ENCODE results near the gene ZNF511. TPM values are rescaled to one million over a fixed set of nuclear protein-coding genes. Genes with fewer than 3 reads are reported as not detected.

Gene ZNF511
- total and polyA plus RNA-seq, 2 donors (not counting 1 experiment from before 2014, with no cell fraction given), result 30.7 to 45.1 TPM

- Histone ChIP-seq H3K4me3 (ENCODE audit: control extremely low read depth in 1 of 5, extremely low read depth in 1 of 5, insufficient read depth in 1 of 5, low read depth in 2 of 5, low read length in 4 of 5) (peak overlapping the region in 4 of 5 experiments; percentile 73 to 94 (median 92)), H4K20me1 (ENCODE audit: control insufficient read depth, insufficient read depth, low read length, poor library complexity, severe bottlenecking) (peaks cover 32% of the 10 kb centered on the region), H3K4me1 (ENCODE audit: control insufficient read depth in 2 of 2, insufficient read depth in 2 of 2, low read length in 2 of 2) (peaks cover 21 to 40% of the 10 kb centered on the region in 2 donors), H3K9me3 (ENCODE audit: control extremely low read depth in 1 of 3, control insufficient read depth in 2 of 3, insufficient read depth in 1 of 3, low read length in 2 of 3) (peaks cover 0 to 3% (median 0%) of the 10 kb centered on the region in 3 donors), H3K27ac (ENCODE audit: low read length in 2 of 2) (peak overlapping the region; percentile 96 to 97), H3K9ac (ENCODE audit: low read length) (peak overlapping the region; percentile 86), H2AFZ (ENCODE audit: insufficient read depth, low read depth, low read length, poor library complexity, severe bottlenecking) (peak overlapping the region; percentile 83), H3K27me3 (replicated peaks in 1 of 4; ENCODE audit: control extremely low read depth in 1 of 4, control insufficient read depth in 3 of 4, insufficient read depth in 4 of 4, low read length in 3 of 4) (no peaks in the 10 kb centered on the region), H3K36me3 (replicated peaks in 1 of 2; ENCODE audit: control extremely low read depth in 1 of 2, control insufficient read depth in 1 of 2, extremely low read depth in 1 of 2, insufficient read depth in 2 of 2, low read length in 1 of 2) (peaks cover 0 to 31% of the 10 kb centered on the region in 2 experiments), H3K79me2 (ENCODE audit: control insufficient read depth, insufficient read depth, low read length) (peaks cover 44% of the 10 kb centered on the region), H3K4me2 (replicated peaks; ENCODE audit: low read depth, low read length, poor library complexity, severe bottlenecking) (peak overlapping the region; percentile 86)
- Mint-ChIP-seq H3K27ac (peak overlapping the region; percentile 88), H3K9me3 (ENCODE audit: insufficient read depth) (no peaks in the 10 kb centered on the region), H3K4me1 (peaks cover 37% of the 10 kb centered on the region), H3K27me3 (no peaks in the 10 kb centered on the region), H3K4me3 (peak overlapping the region; percentile 78)
- DNase-seq, result no peak
- POLR2A ChIA-PET, result interaction anchor here (2.5 kb wide), 1 partner anchor 34 kb away, joined by 12 read pairs; the partner anchor contains the start of gene ADAM8
- TF ChIP-seq EZH2 (IDR thresholded peaks at IDR 0.05; ENCODE audit: borderline replicate concordance, insufficient read depth, low read depth, low read length, poor library complexity, severe bottlenecking), result no peak
- TF ChIP-seq CTCF (IDR thresholded peaks at IDR 0.05), result no peak
- WGBS (ENCODE audit: insufficient coverage), result 22% methylated on average over 39 of the region's 46 CpGs
- intact Hi-C loops (cut with micrococcal nuclease), result loop anchor here (1.0 to 5.0 kb wide), 7 partner anchors 34 to 772 kb away; partner anchors contain the start of genes ECHS1, FUOM, INPP5A and MTG1
- CTCF ChIA-PET, result interaction anchor here (1.8 kb wide), 1 partner anchor 21 kb away, joined by 4 read pairs; no protein-coding TSS in a partner anchor
- ATAC-seq (ENCODE audit: low read depth), result peak; percentile 90
Observed at GRCh38 chr10:133309100-133309719, 496 bp downstream of the ZNF511 start.
